GM21423 (cell line): ENCODE results near the gene DGKG.

ENCODE experiments used
- ATAC-seq: cut with Tn5 transposase; IDR thresholded peaks from one replicate; pipeline ENCODE4 v1.9.1; 2021; ENCODE audit warnings: mild to moderate bottlenecking, moderate library complexity; ENCODE audit not compliant: unreplicated experiment

DGKG gene

DNA sequence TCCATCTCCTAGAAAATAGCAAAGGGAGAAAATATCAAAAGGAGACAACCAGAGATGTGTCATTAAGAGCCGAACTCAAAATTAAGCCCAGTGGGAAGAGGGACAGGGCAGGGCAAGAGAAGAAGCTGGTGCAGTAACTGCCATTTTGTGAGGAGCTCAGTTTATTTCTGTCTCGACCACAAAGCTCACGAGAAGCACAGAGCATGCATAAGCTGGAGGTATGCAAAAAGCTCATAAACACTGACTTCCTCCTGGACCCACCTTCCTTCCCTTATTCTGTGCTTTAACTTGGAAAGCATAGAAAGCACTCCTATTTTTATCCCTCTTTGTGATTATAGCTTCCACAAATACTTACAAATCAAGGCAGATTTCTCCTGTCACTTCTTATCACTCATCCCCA lies 81.3 kb downstream of the DGKG start:
- ATAC-seq, result no peak

DNA sequence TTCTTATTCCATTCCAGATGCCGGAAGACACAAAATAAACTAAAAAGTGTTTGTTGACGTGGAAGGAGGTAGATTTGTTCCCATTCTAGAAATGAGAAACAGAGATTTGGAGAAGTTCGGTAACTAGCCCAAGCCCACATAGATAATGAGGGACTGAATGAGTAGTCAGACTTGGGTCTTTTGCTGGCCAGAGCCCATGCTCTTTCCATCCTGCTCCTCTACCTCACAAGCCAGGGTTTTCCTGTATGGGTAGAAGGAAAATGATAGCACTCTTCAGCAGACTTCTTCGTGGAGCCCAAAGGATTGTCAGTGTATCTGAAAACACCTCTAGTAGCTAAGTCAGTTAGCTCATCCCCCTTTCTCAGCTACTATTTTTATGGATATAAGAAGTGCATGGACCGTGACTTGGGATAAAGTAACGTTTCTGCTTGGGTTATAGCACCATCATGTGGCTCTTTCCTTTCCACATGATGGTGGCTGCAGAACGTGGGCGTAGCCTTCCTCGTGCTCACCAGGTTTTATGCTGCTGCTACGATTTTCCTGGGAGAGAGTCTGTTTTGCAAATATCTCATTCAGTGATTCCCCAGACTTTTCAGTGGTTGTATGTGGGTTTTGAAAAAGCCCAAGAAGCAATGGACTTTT lies 84.6 kb downstream of the DGKG start:
- no peak for ATAC-seq

DNA sequence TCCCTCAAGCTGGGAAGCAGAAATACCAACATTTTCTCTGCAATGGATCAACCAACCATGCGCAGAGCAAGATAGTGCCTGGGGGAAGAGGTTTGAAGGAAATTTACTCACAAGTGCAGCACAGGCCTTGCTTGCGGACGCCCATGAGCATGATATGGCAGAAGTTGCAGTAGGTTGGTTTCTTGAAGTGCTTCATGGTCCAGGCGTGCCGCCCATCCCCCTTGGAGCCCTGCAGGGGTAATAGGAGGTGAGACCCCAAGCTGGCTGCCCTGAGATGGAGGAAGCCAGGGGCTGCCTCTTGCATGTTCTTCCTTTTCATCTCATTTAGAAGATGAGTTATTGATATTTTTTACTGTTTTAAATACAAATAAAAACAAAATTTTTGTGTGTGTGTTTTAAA lies 86.6 kb downstream of the DGKG start:
- ATAC-seq, result no peak

DNA sequence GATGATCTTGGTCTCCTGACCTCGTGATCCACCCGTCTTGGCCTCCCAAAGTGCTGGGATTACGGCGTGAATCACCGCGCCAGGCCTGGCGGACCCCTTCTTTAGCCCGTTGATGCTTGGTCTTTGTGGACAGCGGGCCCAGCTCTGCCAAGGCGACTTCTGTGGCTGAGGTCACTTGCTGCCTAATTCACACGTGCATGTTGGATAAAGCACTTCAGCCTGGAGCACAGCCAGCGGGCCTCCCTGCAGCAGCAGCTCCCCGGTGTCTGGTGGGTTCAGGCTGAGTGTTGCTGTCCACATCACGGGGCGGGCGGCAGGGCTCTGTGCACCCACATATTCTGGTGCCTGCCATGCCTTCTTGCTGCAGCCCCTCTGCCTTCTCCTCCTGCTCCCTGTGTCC lies 88.4 kb downstream of the DGKG start:
- ATAC-seq, result no peak

DNA sequence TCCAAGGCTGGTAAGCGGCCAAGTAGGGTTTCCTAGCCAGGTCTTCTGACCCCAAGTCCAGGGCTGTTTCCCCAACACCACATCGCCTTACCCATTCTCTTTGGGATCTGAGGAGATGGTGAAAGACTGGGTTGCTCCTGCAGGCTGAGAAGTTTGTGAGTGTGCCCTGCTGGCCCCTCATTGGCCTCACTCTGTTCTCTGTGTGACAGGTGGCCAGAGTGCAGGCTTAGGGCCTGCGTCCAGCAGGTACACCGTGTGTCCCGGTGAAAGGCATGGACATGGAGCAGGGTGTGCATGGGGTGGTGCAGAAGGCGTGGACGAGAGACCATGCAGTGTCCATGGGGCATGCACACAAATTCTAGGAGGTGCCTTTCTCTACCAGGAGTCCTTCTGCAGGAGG lies 91.3 kb downstream of the DGKG start:
- ATAC-seq, result no peak

DNA sequence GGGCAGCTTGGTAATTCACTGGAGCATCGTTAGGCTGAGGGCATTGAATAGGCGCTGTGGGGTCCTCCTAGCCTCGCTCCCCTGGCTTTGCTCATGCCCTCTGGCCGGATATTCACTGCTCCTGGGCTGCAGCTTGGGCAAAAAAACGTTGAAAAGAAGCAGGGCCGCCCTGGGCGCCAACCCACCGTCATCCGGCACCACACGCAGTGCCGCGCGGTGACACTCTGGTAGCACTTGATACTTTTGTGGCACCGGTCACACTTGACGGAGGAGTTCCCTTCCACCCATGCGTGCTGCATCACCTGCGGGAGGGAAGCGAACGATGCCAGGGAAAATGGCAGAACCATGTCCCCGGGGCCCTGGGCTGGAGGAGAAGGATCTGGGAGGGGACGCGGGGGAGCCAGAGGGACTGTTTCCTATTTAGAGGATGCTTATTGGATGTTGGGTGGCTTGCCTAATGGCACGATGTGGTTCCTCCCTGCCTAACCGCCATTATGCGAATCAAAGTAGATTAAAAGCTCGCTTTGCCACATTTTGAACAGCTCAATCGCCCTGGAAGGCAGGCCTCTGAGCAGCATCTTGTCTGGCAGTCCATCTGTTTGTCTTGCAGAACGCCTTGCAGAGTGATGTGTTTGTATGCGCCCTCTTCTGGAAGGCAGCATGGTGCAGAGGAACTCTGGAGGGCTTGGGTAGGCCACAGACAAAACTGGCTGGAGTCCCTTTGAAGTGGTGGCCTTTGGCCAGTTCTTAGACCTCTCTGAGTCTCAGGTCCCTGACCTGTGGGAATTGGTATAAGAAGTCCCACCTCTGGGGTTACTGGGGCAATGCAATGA lies 93.2 kb downstream of the DGKG start:
- no peak for ATAC-seq

DNA sequence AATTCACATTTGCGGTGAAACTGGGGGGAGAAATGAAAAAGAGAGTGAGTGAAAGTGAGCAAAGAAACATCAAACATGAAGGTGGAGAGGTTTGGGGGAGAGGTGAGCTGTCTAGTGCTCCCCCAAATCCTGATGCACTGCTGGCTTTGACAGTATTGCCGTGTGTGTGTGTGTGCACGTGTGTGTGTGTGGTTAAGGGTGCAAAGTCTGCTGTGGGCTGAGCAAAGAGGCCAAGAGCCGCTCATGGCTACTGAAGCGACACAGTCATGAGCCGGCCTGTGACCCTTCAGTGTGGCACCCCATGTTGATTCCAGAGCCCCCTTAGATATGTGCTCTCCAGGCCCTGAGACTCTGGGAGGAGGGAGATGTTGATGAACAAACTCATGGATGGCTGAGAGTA lies 94.3 kb downstream of the DGKG start:
- no peak for ATAC-seq

DNA sequence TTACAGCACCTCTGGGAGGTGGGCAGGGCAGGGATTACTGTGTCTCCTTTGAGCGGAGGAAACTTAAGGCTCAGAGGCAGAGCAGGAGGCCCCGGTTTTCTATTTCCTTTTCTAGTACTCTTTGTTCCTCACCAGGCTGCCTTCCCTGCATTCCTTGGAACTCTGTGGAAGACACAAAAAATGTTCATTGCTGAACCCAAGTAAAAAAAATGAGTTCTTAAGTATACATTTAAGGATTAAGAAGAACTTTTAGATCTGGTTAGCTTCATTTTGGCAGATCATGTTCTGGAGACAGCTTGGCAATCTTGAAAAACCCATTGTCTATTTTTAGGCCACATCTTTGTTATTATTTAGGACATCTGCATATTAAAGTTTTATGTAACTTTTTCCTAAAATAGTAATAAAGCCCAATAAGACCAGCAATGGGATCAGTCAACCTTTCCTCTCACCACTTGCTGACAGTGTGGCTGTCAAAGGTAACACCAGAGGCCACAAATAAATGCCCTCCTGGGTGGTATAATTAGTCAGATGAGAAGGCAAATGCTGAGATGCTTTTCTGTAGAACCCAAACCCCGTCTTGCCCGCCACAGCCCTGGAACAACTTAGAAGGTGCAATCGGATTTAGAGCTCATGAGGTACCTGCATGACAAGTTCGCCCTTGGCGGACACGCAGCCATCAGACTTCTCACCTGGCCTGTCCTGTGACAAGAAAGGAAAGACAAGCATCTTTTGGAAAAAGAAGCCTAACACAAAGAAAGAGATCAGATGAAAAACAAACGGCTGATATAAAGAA lies 97.2 kb downstream of the DGKG start:
- ATAC-seq, result no peak

DNA sequence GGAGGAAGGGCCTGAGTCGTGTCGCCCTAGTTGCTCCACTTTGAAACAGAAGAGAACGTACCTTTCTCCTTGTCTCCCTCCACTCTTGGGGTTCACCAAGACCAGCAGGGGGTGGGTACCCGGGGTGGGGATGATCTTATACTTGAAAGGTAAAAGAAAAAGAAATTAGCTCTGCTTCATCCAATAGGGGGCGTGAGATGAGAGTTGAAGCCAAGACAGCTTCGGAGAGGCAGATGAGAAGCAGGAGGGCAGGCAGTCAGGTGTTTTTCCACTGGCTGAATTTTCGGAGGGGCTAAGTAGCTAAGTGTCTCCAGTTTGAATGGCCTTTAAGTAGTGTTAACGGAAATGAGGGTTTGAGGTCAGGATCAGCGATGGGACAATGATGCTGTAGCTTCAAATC lies 100.4 kb downstream of the DGKG start:
- ATAC-seq, result no peak

DNA sequence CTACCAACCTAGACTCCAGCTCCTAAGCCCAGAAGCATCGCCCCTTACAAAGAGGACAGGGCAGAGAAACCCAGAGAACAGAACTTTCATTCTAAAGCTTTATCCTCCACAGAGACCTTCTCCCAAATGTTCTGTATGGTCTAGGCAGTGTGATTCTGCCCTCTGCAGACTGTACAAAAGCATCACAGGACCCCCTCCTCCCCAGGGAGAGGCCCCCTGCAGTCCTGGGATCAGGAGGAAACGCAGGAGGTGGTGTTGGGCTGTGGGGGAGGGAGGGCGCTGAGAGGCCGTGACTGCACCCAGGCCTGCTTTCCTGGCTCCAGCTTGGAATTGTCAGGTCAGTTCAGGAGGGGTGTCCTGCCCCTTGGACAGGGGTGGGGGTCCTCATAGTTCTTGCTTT lies 101.3 kb downstream of the DGKG start:
- ATAC-seq, result no peak

DNA sequence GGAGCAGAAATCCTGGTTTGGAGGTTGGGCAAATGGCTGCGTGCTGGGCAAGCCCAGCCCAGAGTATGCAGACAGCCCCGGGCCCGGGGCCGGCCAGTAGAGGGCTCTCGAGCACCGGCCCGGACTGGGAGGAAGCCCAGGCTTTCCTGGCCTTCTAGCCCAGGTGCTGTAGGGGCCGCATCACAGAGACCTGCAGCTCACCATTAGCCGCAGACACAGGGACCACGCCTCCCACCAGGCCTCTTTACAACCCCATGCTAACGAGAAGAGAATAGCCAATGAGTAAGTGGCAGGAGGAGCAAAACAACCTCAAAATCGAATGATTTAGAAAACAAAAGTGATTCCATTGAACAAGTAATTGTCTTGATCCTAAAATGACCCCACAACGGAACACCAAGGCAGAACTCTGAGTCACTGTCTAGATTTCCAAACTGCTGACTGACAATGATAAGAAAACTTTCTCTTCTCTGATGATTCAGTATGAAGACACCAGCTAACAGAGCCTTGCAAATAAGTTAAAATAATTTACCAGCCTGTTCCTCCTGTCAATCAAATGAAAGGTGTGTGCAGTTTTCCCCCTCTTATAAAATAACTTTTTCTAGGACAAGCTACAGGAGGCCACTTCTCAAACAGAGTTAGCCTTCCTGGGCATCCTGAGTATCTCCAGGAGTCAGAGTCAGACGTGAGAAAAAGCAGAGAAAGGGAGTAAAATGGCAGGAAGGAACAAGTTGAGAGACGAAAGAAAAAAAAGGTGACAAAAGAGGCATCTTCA lies 102.2 kb downstream of the DGKG start:
- ATAC-seq, result peak; percentile 58

DNA sequence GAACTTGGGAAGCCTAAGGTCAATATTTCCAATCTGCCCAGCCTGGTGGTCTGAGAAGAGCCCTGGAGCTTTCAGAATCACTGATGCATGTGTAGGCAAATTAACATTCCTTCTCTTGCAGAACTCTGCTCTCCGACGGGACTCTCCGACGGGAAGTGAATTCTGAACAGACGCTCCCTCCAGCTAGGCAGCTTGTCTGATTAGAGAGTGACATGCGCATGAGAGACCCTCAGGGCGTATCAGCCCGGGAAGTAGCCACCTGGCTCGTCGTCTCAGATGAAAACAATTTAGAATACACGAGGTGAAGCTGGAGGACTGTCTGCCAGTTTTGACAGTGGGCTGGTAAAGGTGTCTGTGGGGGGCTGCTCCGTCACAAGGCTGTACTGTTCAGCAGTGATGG lies 103.1 kb downstream of the DGKG start:
- no peak for ATAC-seq

DNA sequence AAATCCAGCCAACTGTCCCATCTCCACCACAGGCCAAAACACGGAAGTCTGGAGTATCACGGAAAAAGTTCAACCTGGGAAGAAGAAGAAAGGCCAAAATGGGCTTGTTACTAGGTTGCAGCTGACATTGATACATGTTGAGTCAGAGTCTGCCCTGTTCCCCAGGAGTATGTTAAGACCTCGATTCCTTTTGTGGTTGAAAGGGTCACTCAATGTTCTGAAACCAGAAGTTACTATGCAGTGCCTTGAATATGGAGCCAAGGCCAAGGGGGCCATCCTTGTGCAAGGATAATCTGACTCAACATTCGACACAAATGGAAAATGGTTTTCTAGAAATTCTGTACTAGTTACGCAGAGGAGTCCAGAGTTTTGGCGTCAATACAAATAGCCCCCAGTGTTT lies 104.2 kb downstream of the DGKG start:
- ATAC-seq, result no peak

DNA sequence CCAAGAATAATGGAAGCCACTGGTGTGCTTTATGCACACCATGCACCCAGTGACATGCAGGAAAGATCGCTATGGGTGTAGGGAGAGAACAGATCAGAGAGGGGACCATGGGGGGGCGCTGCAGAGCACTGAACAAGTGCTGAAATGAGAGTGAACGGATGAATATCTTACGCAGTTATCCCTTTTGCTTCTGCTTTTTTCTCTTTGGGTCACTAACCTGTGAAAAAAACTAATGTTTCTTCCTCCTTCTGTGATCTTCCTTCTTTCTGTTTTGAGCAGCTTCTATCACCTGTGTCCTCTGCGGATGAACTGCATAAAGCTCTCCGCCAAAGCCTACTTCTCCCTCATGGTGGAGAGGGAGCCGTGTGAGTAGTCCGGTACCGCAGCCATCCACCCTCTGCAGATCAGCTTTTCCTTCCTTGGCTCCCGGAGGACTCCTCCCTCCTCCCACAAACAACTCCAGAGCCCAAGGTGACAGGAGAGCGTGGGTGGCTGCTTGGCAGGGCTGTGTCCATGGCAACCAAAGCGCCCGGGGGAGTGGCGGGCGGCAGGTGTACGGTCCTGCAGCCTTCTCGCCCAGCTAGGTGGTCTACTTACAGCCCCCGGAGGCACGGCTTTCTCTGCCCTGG lies 106.2 kb downstream of the DGKG start:
- peak; percentile 32 for ATAC-seq

DNA sequence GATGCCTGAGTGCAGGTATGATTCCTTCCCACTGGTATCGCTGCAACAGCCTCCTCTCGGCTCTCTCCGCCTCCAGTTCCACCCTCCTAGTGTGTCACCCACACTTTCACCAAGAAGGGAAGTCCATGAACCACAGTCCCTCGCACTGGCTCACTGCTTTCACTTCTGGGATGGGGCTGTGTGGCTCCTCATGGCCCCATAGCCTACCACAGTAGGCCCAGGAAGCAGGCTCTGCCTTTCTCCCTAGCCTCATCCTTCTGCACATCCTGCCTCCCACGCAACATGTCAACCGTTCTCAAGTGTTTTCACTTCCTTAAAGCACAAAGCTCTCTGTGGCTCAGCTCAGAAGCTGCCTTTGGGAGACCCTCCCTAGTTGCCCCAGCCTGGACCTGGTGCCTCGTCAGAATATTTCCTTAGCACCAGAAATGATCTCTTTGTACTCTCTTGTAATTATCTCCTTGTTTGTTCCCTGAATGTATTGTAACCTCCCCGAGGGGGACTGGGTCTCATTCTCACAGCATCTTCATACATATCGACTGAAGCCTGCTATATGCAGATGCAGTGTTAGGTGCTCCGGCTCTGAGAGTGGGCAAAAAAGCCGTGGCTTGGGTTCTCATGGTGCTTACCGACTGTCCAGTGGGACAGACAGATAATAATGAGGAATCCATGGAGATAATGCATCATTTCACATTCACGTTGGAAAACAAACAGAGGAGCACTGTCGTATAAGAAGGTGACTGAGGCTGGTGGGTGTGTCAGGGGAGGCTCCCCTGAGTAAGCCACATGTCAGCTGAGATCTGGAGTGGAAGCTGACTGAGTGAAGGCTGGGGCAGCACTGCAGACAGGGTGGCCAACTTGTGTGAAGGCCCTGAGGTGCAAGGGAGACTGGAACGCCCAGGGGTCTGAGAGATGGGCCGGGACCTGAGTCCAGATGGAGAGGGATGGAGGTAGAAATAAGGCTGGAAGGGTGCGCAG lies 107.1 kb downstream of the DGKG start:
- peak; percentile 69 for ATAC-seq

DNA sequence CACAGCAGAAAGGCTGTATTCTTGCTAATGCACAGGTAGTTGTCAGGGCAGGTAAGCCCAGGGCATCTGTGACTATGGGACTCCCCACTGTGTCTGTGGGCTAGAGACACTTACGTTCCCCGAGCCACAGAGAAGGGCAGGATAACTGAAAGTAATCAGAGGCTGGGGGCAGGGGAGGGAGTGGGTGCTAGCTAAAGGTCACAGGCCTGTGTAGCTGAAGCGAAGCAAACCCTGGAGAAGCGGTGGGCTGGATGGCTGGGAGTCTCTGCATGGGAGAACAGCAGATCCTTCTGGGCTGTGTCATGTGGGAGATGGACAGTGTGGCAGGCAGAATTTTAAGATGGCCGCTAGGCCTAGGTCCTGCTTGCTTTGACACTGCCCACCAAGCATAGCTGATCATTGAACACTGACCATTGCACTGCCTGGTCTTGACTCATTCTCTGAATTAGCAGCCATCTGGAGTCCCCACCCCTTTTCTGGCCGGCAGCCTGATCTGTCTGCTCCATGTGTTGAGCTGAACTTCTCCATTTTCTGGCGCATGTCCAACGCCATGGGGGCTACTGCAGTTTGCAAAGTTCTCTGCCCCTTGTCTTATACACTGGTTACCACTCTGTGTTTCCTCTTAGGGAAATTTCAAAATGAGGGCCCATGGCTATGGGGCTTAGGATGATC lies 110.0 kb downstream of the DGKG start:
- no peak for ATAC-seq

DNA sequence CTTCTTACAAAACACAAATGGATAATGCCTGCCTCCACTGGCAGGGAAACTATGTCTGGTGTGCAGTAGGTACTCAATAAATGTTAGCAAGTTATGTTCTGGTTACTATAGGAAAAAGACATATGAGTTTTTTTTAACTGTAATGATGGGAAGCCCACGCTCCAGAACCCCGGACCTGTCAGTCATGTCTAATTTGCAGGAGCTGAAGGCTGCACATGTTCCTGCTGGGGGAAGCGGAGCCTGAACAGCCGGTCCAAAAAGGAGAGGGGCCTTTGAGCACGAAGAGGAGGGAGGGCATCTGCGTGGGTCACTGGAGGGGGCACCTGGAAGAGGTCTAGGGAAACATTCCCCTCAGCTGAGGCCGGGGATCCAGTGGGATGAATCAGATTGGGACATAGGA lies 113.2 kb downstream of the DGKG start:
- no peak for ATAC-seq

DNA sequence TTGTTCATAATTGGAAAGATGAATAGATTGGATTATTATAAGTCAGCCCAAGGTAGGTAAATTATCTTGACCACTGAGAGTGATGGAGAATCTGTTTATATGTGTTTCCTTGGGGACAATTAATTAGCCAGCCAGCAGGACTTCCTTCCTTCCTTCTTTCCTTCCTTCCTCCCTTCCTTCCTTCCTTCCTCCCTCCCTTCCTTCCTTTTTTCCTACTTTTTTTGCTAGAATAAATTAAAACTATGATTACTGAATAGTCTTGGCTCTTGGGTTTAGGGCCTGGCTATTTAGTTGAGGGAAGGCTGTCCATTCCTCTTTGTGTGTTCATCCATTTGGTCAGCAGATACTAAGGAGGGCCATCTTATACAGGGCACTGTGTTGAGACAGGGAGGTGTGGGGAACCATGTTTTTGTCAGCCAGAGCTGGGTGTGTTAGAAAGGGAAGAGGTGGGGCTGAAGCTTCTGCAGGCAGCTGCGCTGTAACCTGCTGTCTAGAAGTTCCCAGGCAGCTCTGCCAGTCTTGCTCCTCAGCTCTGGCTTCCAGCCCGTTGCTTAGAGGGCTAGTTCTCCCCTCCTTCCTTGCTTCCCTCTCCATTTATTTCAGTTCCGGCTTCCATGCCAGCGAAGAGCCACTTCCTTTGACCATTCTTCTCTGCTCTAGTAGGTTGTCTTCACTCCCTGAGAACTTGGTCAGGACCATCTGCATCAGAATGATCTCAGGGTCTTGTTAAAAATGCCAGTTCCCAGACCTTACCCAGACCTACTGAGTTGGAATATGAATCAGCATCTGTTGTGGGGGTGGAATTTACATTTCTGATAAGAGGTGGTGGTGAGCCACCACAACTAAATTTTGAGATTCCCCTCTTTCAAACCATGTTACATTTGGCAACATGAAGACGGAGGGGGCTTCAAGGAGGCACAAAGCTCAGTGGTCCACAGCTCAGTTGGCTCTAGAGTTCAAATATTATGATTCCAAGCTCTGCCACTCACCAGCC lies 113.9 kb downstream of the DGKG start:
- ATAC-seq, result no peak
